Naive B cell (primary cell): ENCODE data around the gene FMNL2. TPM values are rescaled to one million over a fixed set of nuclear protein-coding genes. Genes with fewer than 3 reads are reported as not detected.

Experiments
- ATAC-seq, 2 donors: fragments of 150-1000 bp; cut with Tn5 transposase; 2 replicates each; pipeline ENCODE4 v1.10.0; 2021; ENCODE audit warnings: low read depth in 2 of 2, mild to moderate bottlenecking in 2 of 2, moderate library complexity in 2 of 2
- DNase-seq: peaks from one replicate; pipeline ENCODE4 v3.0.0; 2022
- H3K27ac Mint-ChIP-seq, 6 donors: one replicate each; pipeline ENCODE4 v1.8.0; 2020 to 2022; ENCODE audit warnings: mild to moderate bottlenecking in 6 of 6, mixed read lengths in 6 of 6, moderate library complexity in 5 of 6, inconsistent platforms in 2 of 6
- H3K27me3 Mint-ChIP-seq, 3 donors: one replicate each; pipeline ENCODE4 v1.8.0; 2021 to 2022; ENCODE audit warnings: mixed read lengths in 3 of 3, mild to moderate bottlenecking in 1 of 3
- H3K36me3 Mint-ChIP-seq, 2 donors: one replicate each; pipeline ENCODE4 v1.8.0; 2020 to 2022; ENCODE audit warnings: mixed read lengths in 2 of 2, inconsistent platforms in 1 of 2, mild to moderate bottlenecking in 1 of 2
- H3K4me1 Mint-ChIP-seq, 3 donors: one replicate each; pipeline ENCODE4 v1.8.0; 2020 to 2022; ENCODE audit warnings: mixed read lengths in 3 of 3, inconsistent platforms in 1 of 3, mild to moderate bottlenecking in 1 of 3, moderate library complexity in 1 of 3
- H3K4me3 Mint-ChIP-seq, 8 donors: one replicate each; pipeline ENCODE4 v1.8.0; 2020 to 2022; ENCODE audit warnings: mild to moderate bottlenecking in 8 of 8, mixed read lengths in 8 of 8, moderate library complexity in 8 of 8, inconsistent platforms in 2 of 8
- H3K9me3 Mint-ChIP-seq, 7 donors: one replicate each; pipeline ENCODE4 v1.8.0; 2020 to 2022; ENCODE audit warnings: mixed read lengths in 7 of 7, mild to moderate bottlenecking in 5 of 7, inconsistent platforms in 2 of 7, moderate library complexity in 1 of 7
- polyA plus RNA-seq, 6 donors: library from polyadenylated mRNA; unstranded; fragments of 300-500 nt; fragmentation: Illumina TruSeq; gene quantifications; one replicate each; pipeline ENCODE4 v1.2.3, GENCODE V29; 2021; ENCODE audit warnings: low read depth in 6 of 6

FMNL2 gene
- polyA plus RNA-seq, 6 donors from 2014 or later: 0.08 to 1.4 (median 0.61) TPM

GRCh38 chr2:152406119-152406835, 71.3 kb downstream of the FMNL2 start:
- Mint-ChIP-seq H3K9me3 (no peaks in the 10 kb centered on the region), H3K4me3 (no peak overlapping the region), H3K36me3 (no peaks in the 10 kb centered on the region)

GRCh38 chr2:152406836-152407161, 71.8 kb downstream of the FMNL2 start:
- no peaks in the 10 kb centered on the region for H3K27me3 Mint-ChIP-seq
- H3K4me1 Mint-ChIP-seq: peaks cover 0 to 29% (median 15%) of the 10 kb centered on the region in 3 donors
- H3K9me3 Mint-ChIP-seq: no peaks in the 10 kb centered on the region
- peak overlapping the region in 2 of 6 donors; percentile 34 to 38 for H3K27ac Mint-ChIP-seq
- ATAC-seq (no peak), DNase-seq (no peak)
- no peaks in the 10 kb centered on the region for H3K36me3 Mint-ChIP-seq
- H3K4me3 Mint-ChIP-seq: peak overlapping the region in 5 of 8 donors; percentile 50 to 77 (median 60)

More at GRCh38 chr2:152406119-152406835, 71.3 kb downstream of the FMNL2 start:
- ATAC-seq: no peak
- H3K27ac Mint-ChIP-seq: peak overlapping the region in 3 of 6 donors; percentile 34 to 38 (median 38)
- no peak for DNase-seq
- H3K27me3 Mint-ChIP-seq: no peaks in the 10 kb centered on the region
- peaks cover 0 to 24% (median 15%) of the 10 kb centered on the region in 3 donors for H3K4me1 Mint-ChIP-seq

GRCh38 chr2:152407204-152407721, 72.3 kb downstream of the FMNL2 start:
- Mint-ChIP-seq H3K36me3 (no peaks in the 10 kb centered on the region), H3K27ac (peak overlapping the region in 5 of 6 donors; percentile 17 to 82 (median 34)), H3K4me3 (peak overlapping the region in 6 of 8 donors; percentile 50 to 77 (median 62)), H3K27me3 (no peaks in the 10 kb centered on the region), H3K4me1 (peaks cover 0 to 29% (median 15%) of the 10 kb centered on the region in 3 donors), H3K9me3 (no peaks in the 10 kb centered on the region)
- peak; percentile 75 to 83 for ATAC-seq
- DNase-seq: peak; percentile 1

- ATAC-seq: no peak
These were observed 72.8 kb downstream of the FMNL2 start for GRCh38 chr2:152407806-152408205.

GRCh38 chr2:152408254-152408653, 73.3 kb downstream of the FMNL2 start:
- ATAC-seq: no peak
- H3K27me3 Mint-ChIP-seq: no peaks in the 10 kb centered on the region
- DNase-seq: no peak

More at GRCh38 chr2:152407806-152408205, 72.8 kb downstream of the FMNL2 start:
- peaks cover 0 to 29% (median 15%) of the 10 kb centered on the region in 3 donors for H3K4me1 Mint-ChIP-seq
- H3K27me3 Mint-ChIP-seq: no peaks in the 10 kb centered on the region
- DNase-seq: no peak
- H3K27ac Mint-ChIP-seq: peak overlapping the region in 3 of 6 donors; percentile 6 to 82 (median 34)
- peak overlapping the region in 2 of 8 donors; percentile 55 to 63 for H3K4me3 Mint-ChIP-seq
- no peaks in the 10 kb centered on the region for H3K36me3 Mint-ChIP-seq
- no peaks in the 10 kb centered on the region for H3K9me3 Mint-ChIP-seq

GRCh38 chr2:152409386-152410164, 74.6 kb downstream of the FMNL2 start:
- Mint-ChIP-seq H3K9me3 (no peaks in the 10 kb centered on the region), H3K27ac (no peak overlapping the region), H3K4me3 (no peak overlapping the region), H3K4me1 (peaks cover 0 to 29% (median 15%) of the 10 kb centered on the region in 3 donors), H3K36me3 (no peaks in the 10 kb centered on the region), H3K27me3 (no peaks in the 10 kb centered on the region)
- no peak for DNase-seq
- no peak for ATAC-seq

More at GRCh38 chr2:152408254-152408653, 73.3 kb downstream of the FMNL2 start:
- H3K36me3 Mint-ChIP-seq: no peaks in the 10 kb centered on the region
- H3K9me3 Mint-ChIP-seq: no peaks in the 10 kb centered on the region
- no peak overlapping the region for H3K4me3 Mint-ChIP-seq
- peaks cover 0 to 29% (median 15%) of the 10 kb centered on the region in 3 donors for H3K4me1 Mint-ChIP-seq
- H3K27ac Mint-ChIP-seq: peak overlapping the region in 2 of 6 donors; percentile 6 to 75

- no peak for DNase-seq
- H3K4me1 Mint-ChIP-seq: peaks cover 0 to 29% (median 15%) of the 10 kb centered on the region in 3 donors
- no peak overlapping the region for H3K27ac Mint-ChIP-seq
- H3K27me3 Mint-ChIP-seq: no peaks in the 10 kb centered on the region
- H3K36me3 Mint-ChIP-seq: no peaks in the 10 kb centered on the region
- ATAC-seq: no peak
- no peaks in the 10 kb centered on the region for H3K9me3 Mint-ChIP-seq
- H3K4me3 Mint-ChIP-seq: no peak overlapping the region
These were observed 75.2 kb downstream of the FMNL2 start for GRCh38 chr2:152410165-152410597.

- Mint-ChIP-seq H3K27me3 (no peaks in the 10 kb centered on the region), H3K4me1 (peaks cover 0 to 26% (median 12%) of the 10 kb centered on the region in 3 donors)
These were observed 76.2 kb downstream of the FMNL2 start for GRCh38 chr2:152411154-152411553.

GRCh38 chr2:152413228-152414030, 78.5 kb downstream of the FMNL2 start:
- H3K4me1 Mint-ChIP-seq: peaks cover 0 to 17% (median 0%) of the 10 kb centered on the region in 3 donors
- H3K27ac Mint-ChIP-seq: no peak overlapping the region
- no peaks in the 10 kb centered on the region for H3K36me3 Mint-ChIP-seq
- no peak for ATAC-seq
- no peaks in the 10 kb centered on the region for H3K27me3 Mint-ChIP-seq
- no peaks in the 10 kb centered on the region for H3K9me3 Mint-ChIP-seq
- no peak for DNase-seq
- H3K4me3 Mint-ChIP-seq: no peak overlapping the region

More at GRCh38 chr2:152411154-152411553, 76.2 kb downstream of the FMNL2 start:
- ATAC-seq (no peak), DNase-seq (no peak)
- H3K36me3 Mint-ChIP-seq: no peaks in the 10 kb centered on the region
- no peak overlapping the region for H3K27ac Mint-ChIP-seq
- H3K4me3 Mint-ChIP-seq: no peak overlapping the region
- no peaks in the 10 kb centered on the region for H3K9me3 Mint-ChIP-seq

- Mint-ChIP-seq H3K27ac (no peak overlapping the region), H3K9me3 (no peaks in the 10 kb centered on the region), H3K36me3 (no peaks in the 10 kb centered on the region), H3K4me1 (peaks cover 0 to 17% (median 0%) of the 10 kb centered on the region in 3 donors), H3K4me3 (no peak overlapping the region), H3K27me3 (no peaks in the 10 kb centered on the region)
- ATAC-seq: no peak
- no peak for DNase-seq
These were observed 80.3 kb downstream of the FMNL2 start for GRCh38 chr2:152415231-152415642.

GRCh38 chr2:152415796-152416195, 80.8 kb downstream of the FMNL2 start:
- Mint-ChIP-seq H3K4me1 (peaks cover 0 to 16% (median 0%) of the 10 kb centered on the region in 3 donors), H3K27ac (no peak overlapping the region), H3K36me3 (no peaks in the 10 kb centered on the region), H3K4me3 (no peak overlapping the region), H3K27me3 (no peaks in the 10 kb centered on the region), H3K9me3 (no peaks in the 10 kb centered on the region)
- ATAC-seq: no peak
- no peak for DNase-seq

- no peaks in the 10 kb centered on the region for H3K9me3 Mint-ChIP-seq
- no peak for DNase-seq
- peaks cover 0 to 5% (median 0%) of the 10 kb centered on the region in 3 donors for H3K4me1 Mint-ChIP-seq
- no peak overlapping the region for H3K4me3 Mint-ChIP-seq
- H3K27me3 Mint-ChIP-seq: no peaks in the 10 kb centered on the region
- no peak for ATAC-seq
- H3K27ac Mint-ChIP-seq: no peak overlapping the region
- H3K36me3 Mint-ChIP-seq: no peaks in the 10 kb centered on the region
These were observed 83.7 kb downstream of the FMNL2 start for GRCh38 chr2:152418688-152419087.

GRCh38 chr2:152419944-152420343, 85.0 kb downstream of the FMNL2 start:
- Mint-ChIP-seq H3K27ac (no peak overlapping the region), H3K9me3 (no peaks in the 10 kb centered on the region), H3K36me3 (no peaks in the 10 kb centered on the region), H3K4me3 (no peak overlapping the region), H3K4me1 (peaks cover 0 to 5% (median 0%) of the 10 kb centered on the region in 3 donors), H3K27me3 (no peaks in the 10 kb centered on the region)
- DNase-seq (no peak), ATAC-seq (no peak)
